Kidney capillary endothelial cell (primary cell): ENCODE data around the gene SEPTIN8.
A peak's percentile ranks its signal among the peaks of the same experiment; 100 is the strongest.

Source experiments
- DNase-seq: peaks from one replicate; pipeline ENCODE4 v3.0.0-alpha.2; 2018; ENCODE audit warnings: low spot score

SEPTIN8 gene

GRCh38 chr5:132747616-132748440 lies 29.2 kb downstream of the SEPTIN8 start:
- no peak for DNase-seq

- no peak for DNase-seq
Observed at GRCh38 chr5:132746954-132747615, 30.0 kb downstream of the SEPTIN8 start, which contains the start of gene CCNI2. TSS of gene CCNI2 (plus strand) at chr5:132747426. CDS start at chr5:132747496, 70 bp downstream.

- DNase-seq = no peak
Observed at GRCh38 chr5:132746592-132746953, 30.5 kb downstream of the SEPTIN8 start.

- DNase-seq = no peak
Observed at GRCh38 chr5:132744659-132745058, 32.4 kb downstream of the SEPTIN8 start.

- DNase-seq = no peak
Observed at GRCh38 chr5:132742626-132743025, 34.4 kb downstream of the SEPTIN8 start.

GRCh38 chr5:132742158-132742557 lies 34.9 kb downstream of the SEPTIN8 start:
- DNase-seq = no peak

- DNase-seq = no peak
Observed at GRCh38 chr5:132739232-132739631, 37.8 kb downstream of the SEPTIN8 start.

GRCh38 chr5:132737982-132738681 lies 38.9 kb downstream of the SEPTIN8 start:
- no peak for DNase-seq

GRCh38 chr5:132736853-132737833 lies 39.9 kb downstream of the SEPTIN8 start, which contains the start of gene KIF3A:
TSS of gene KIF3A (minus strand) at chr5:132737546. CDS start at chr5:132737419, 127 bp downstream.
- peak; percentile 98 for DNase-seq

- DNase-seq = no peak
Observed at GRCh38 chr5:132734687-132735086, 42.4 kb downstream of the SEPTIN8 start.

- no peak for DNase-seq
Observed at GRCh38 chr5:132733499-132734148, 43.4 kb downstream of the SEPTIN8 start.

- DNase-seq = no peak
Observed at GRCh38 chr5:132729896-132730295, 47.1 kb downstream of the SEPTIN8 start.

GRCh38 chr5:132725745-132726144 lies 51.3 kb downstream of the SEPTIN8 start:
- no peak for DNase-seq

GRCh38 chr5:132718544-132719312 lies 58.3 kb downstream of the SEPTIN8 start:
- no peak for DNase-seq

- no peak for DNase-seq
Observed at GRCh38 chr5:132714456-132715307, 62.4 kb downstream of the SEPTIN8 start.

- no peak for DNase-seq
Observed at GRCh38 chr5:132708645-132709044, 68.4 kb downstream of the SEPTIN8 start.

GRCh38 chr5:132704875-132705274 lies 72.2 kb downstream of the SEPTIN8 start:
- peak; percentile 77 for DNase-seq
